Trophoblast cell (in vitro differentiated cells and primary cell): ENCODE measurements around the gene FBXL2.
A peak's percentile ranks its signal among the peaks of the same experiment; 100 is the strongest.

Experiments
- DNase-seq, 2 donors: peaks; one replicate each; pipeline ENCODE4 v3.0.0-alpha.2; 2016
- H2AFZ ChIP-seq: 2 replicates; pipeline ENCODE4 v1.6.1; 2013; ENCODE audit warnings: low read length, moderate library complexity, mild to moderate bottlenecking; ENCODE audit not compliant: insufficient read depth, poor library complexity
- H2AK5ac ChIP-seq: 2 replicates; pipeline ENCODE4 v1.6.1; 2013; ENCODE audit warnings: mild to moderate bottlenecking, low read length
- H2BK120ac ChIP-seq: 2 replicates; pipeline ENCODE4 v1.6.1; 2013; ENCODE audit warnings: low read length, mild to moderate bottlenecking, moderate library complexity; ENCODE audit not compliant: insufficient read depth, poor library complexity
- H2BK12ac ChIP-seq: 2 replicates; pipeline ENCODE4 v1.6.1; 2013; ENCODE audit warnings: mild to moderate bottlenecking, low read length, moderate library complexity
- H2BK5ac ChIP-seq: 2 replicates; pipeline ENCODE4 v1.6.1; 2013; ENCODE audit warnings: low read length, low read depth, moderate library complexity, mild to moderate bottlenecking; ENCODE audit not compliant: poor library complexity
- H3K14ac ChIP-seq: 2 replicates; pipeline ENCODE4 v1.6.1; 2013; ENCODE audit warnings: mild to moderate bottlenecking, low read length
- H3K18ac ChIP-seq: 2 replicates; pipeline ENCODE4 v1.6.1; 2013; ENCODE audit warnings: mild to moderate bottlenecking, low read length
- H3K23ac ChIP-seq: 2 replicates; pipeline ENCODE4 v1.6.1; 2013; ENCODE audit warnings: low read length
- H3K27ac ChIP-seq: 2 replicates; pipeline ENCODE4 v1.5.1; 2013; ENCODE audit warnings: low read depth, mild to moderate bottlenecking, inconsistent platforms, low read length, moderate library complexity
- H3K27me3 ChIP-seq: 2 replicates; pipeline ENCODE4 v1.6.1; 2013; ENCODE audit warnings: inconsistent platforms, mild to moderate bottlenecking, low read length, moderate library complexity; ENCODE audit not compliant: insufficient read depth
- H3K36me3 ChIP-seq, 2 experiments: 1 replicate in 1 of 2; 2 replicates in 1 of 2; pipeline ENCODE4 v1.6.1; 2013; ENCODE audit warnings: low read length in 2 of 2, mild to moderate bottlenecking in 2 of 2, moderate library complexity in 1 of 2; ENCODE audit not compliant: insufficient read depth in 2 of 2, control insufficient read depth in 1 of 2
- H3K4ac ChIP-seq: 2 replicates; pipeline ENCODE4 v1.6.1; 2013; ENCODE audit warnings: low read depth, mild to moderate bottlenecking, low read length, moderate library complexity
- H3K4me1 ChIP-seq, 2 experiments: 1 replicate in 1 of 2; 2 replicates in 1 of 2; pipeline ENCODE4 v1.6.1; 2013; ENCODE audit warnings: low read length in 2 of 2, mild to moderate bottlenecking in 2 of 2, moderate library complexity in 1 of 2; ENCODE audit not compliant: insufficient read depth in 2 of 2, control insufficient read depth in 1 of 2
- H3K4me2 ChIP-seq: 2 replicates; pipeline ENCODE4 v1.6.1; 2013; ENCODE audit warnings: inconsistent platforms, mild to moderate bottlenecking, low read length, moderate library complexity
- H3K4me3 ChIP-seq: 2 replicates; pipeline ENCODE4 v1.5.1; 2013; ENCODE audit warnings: mild to moderate bottlenecking, low read depth, low read length, inconsistent platforms
- H3K79me1 ChIP-seq: one replicate; pipeline ENCODE4 v1.6.1; 2013; ENCODE audit warnings: low read length
- H3K79me2 ChIP-seq: 2 replicates; pipeline ENCODE4 v1.6.1; 2013; ENCODE audit warnings: low read length, mild to moderate bottlenecking; ENCODE audit not compliant: control insufficient read depth, insufficient read depth, poor library complexity
- H3K9ac ChIP-seq: 2 replicates; pipeline ENCODE4 v1.6.1; 2013; ENCODE audit warnings: mild to moderate bottlenecking, low read length
- H3K9me3 ChIP-seq: 2 replicates; pipeline ENCODE4 v1.6.1; 2013; ENCODE audit warnings: low read depth, mild to moderate bottlenecking, control low read depth, inconsistent platforms, low read length; ENCODE audit not compliant: insufficient read depth
- H4K12ac ChIP-seq: 2 replicates; pipeline ENCODE4 v1.6.1; 2013; ENCODE audit warnings: low read depth, mild to moderate bottlenecking, low read length, moderate library complexity
- H4K8ac ChIP-seq: 2 replicates; pipeline ENCODE4 v1.6.1; 2013; ENCODE audit warnings: low read depth, mild to moderate bottlenecking, low read length, moderate library complexity
- H4K91ac ChIP-seq: one replicate; pipeline ENCODE4 v1.6.1; 2013; ENCODE audit warnings: low read depth, mild to moderate bottlenecking, low read length, moderate library complexity
- WGBS: extraction: QIAGEN DNeasy Blood & Tissue Kit; methylation state at CpG from one replicate; pipeline ENCODE4 v1.1.7; 2013; ENCODE audit warnings: missing lambda C conversion rate; ENCODE audit not compliant: insufficient read length, insufficient coverage; ENCODE audit errors: extremely low coverage; 5-methylcytosine and 5-hydroxymethylcytosine counted together

Gene FBXL2

GRCh38 chr3:33373082-33373437, 95.8 kb downstream of the FBXL2 start:
- no peak overlapping the region for H2AFZ ChIP-seq
- DNase-seq = no peak
- peaks cover 2% of the 10 kb centered on the region for H3K9me3 ChIP-seq
- no peak overlapping the region for H3K27ac ChIP-seq
- peaks cover 4 to 14% of the 10 kb centered on the region in 2 experiments for H3K36me3 ChIP-seq
- no peak overlapping the region for H3K9ac ChIP-seq
- H3K4ac ChIP-seq = no peak overlapping the region
- H3K4me2 ChIP-seq = no peak overlapping the region
- H3K4me3 ChIP-seq = no peak overlapping the region
- H3K23ac ChIP-seq = no peak overlapping the region
- H4K12ac ChIP-seq = no peak overlapping the region
- H2BK5ac ChIP-seq = no peak overlapping the region
- H3K18ac ChIP-seq = no peak overlapping the region
- whole genome bisulfite sequencing = no CpG with 5 or more reads among the region's 6 CpGs
- H3K14ac ChIP-seq = no peak overlapping the region
- H2AK5ac ChIP-seq = no peak overlapping the region
- no peaks in the 10 kb centered on the region for H3K79me1 ChIP-seq
- no peak overlapping the region for H4K91ac ChIP-seq
- no peak overlapping the region for H2BK120ac ChIP-seq
- no peak overlapping the region for H2BK12ac ChIP-seq
- no peaks in the 10 kb centered on the region for H3K79me2 ChIP-seq
- no peaks in the 10 kb centered on the region for H3K27me3 ChIP-seq
- H4K8ac ChIP-seq = no peak overlapping the region
- peaks cover 0 to 5% of the 10 kb centered on the region in 2 experiments for H3K4me1 ChIP-seq

DNA sequence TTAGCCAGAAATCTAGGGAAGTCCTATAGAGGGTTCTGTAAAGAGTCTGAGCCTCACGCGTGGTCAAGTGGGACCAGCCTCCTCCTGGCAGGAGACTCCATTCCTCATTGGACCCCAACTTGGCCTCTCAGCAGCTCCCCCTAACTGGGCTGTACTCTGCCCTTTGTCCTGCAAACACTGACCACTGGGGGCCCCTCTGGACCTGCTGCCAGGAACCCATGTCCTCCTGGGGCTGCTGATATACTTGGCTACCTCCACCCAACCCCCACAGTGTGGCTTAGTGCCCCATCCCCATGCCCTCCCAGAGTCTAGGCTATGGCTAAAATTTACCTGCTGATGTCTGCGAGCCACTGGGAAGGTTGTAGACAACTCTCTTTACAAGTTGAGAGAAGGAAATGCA, 100.2 kb downstream of the FBXL2 start:
- no peak overlapping the region for H4K12ac ChIP-seq
- no peak overlapping the region for H3K18ac ChIP-seq
- no CpG with 5 or more reads among the region's 3 CpGs for WGBS
- no peak overlapping the region for H2AK5ac ChIP-seq
- H3K4me2 ChIP-seq = no peak overlapping the region
- H3K79me1 ChIP-seq = no peaks in the 10 kb centered on the region
- peaks cover 8 to 16% of the 10 kb centered on the region in 2 experiments for H3K36me3 ChIP-seq
- no peak overlapping the region for H3K9ac ChIP-seq
- DNase-seq = no peak
- no peak overlapping the region for H4K8ac ChIP-seq
- peaks cover 0 to 3% of the 10 kb centered on the region in 2 experiments for H3K4me1 ChIP-seq
- no peak overlapping the region for H3K27ac ChIP-seq
- H3K79me2 ChIP-seq = no peaks in the 10 kb centered on the region
- no peak overlapping the region for H3K14ac ChIP-seq
- no peak overlapping the region for H3K23ac ChIP-seq
- H2AFZ ChIP-seq = no peak overlapping the region
- H3K9me3 ChIP-seq = peaks cover 2% of the 10 kb centered on the region
- no peak overlapping the region for H4K91ac ChIP-seq
- H2BK120ac ChIP-seq = no peak overlapping the region
- H3K27me3 ChIP-seq = no peaks in the 10 kb centered on the region
- no peak overlapping the region for H3K4me3 ChIP-seq
- H2BK5ac ChIP-seq = no peak overlapping the region
- H2BK12ac ChIP-seq = no peak overlapping the region
- H3K4ac ChIP-seq = no peak overlapping the region

GRCh38 chr3:33377931-33378330, 100.7 kb downstream of the FBXL2 start:
- no peak overlapping the region for H2BK5ac ChIP-seq
- H3K4me1 ChIP-seq = no peaks in the 10 kb centered on the region
- H3K27ac ChIP-seq = no peak overlapping the region
- H3K79me2 ChIP-seq = no peaks in the 10 kb centered on the region
- no peaks in the 10 kb centered on the region for H3K79me1 ChIP-seq
- H4K8ac ChIP-seq = no peak overlapping the region
- H3K4me2 ChIP-seq = no peak overlapping the region
- no peak overlapping the region for H2AFZ ChIP-seq
- DNase-seq = peak; percentile 61 to 62
- H3K4me3 ChIP-seq = no peak overlapping the region
- no CpG with 5 or more reads among the region's 3 CpGs for WGBS
- no peak overlapping the region for H2AK5ac ChIP-seq
- no peak overlapping the region for H3K14ac ChIP-seq
- H3K9ac ChIP-seq = no peak overlapping the region
- no peak overlapping the region for H4K12ac ChIP-seq
- no peaks in the 10 kb centered on the region for H3K27me3 ChIP-seq
- H3K36me3 ChIP-seq = peaks cover 8 to 16% of the 10 kb centered on the region in 2 experiments
- no peak overlapping the region for H3K18ac ChIP-seq
- H3K4ac ChIP-seq = no peak overlapping the region
- no peak overlapping the region for H4K91ac ChIP-seq
- H3K9me3 ChIP-seq = peaks cover 2% of the 10 kb centered on the region
- no peak overlapping the region for H3K23ac ChIP-seq
- H2BK120ac ChIP-seq = no peak overlapping the region
- H2BK12ac ChIP-seq = no peak overlapping the region

- Histone ChIP-seq H3K23ac (no peak overlapping the region), H3K14ac (no peak overlapping the region), H2BK120ac (no peak overlapping the region), H3K4me3 (no peak overlapping the region), H3K27me3 (no peaks in the 10 kb centered on the region), H3K9ac (no peak overlapping the region), H2AK5ac (no peak overlapping the region), H4K12ac (no peak overlapping the region), H3K4me2 (no peak overlapping the region), H4K91ac (no peak overlapping the region), H2BK12ac (no peak overlapping the region), H3K79me2 (no peaks in the 10 kb centered on the region), H3K36me3 (peaks cover 18 to 24% of the 10 kb centered on the region in 2 experiments), H3K79me1 (no peaks in the 10 kb centered on the region), H2AFZ (no peak overlapping the region), H3K27ac (no peak overlapping the region), H3K4ac (no peak overlapping the region), H3K4me1 (no peaks in the 10 kb centered on the region), H2BK5ac (no peak overlapping the region), H3K9me3 (peaks cover 2% of the 10 kb centered on the region), H3K18ac (no peak overlapping the region), H4K8ac (no peak overlapping the region)
- no peak for DNase-seq
- no CpG with 5 or more reads among the region's 3 CpGs for WGBS
Measured at GRCh38 chr3:33380653-33381052, 103.4 kb downstream of the FBXL2 start.
